Measurements from ENCODE around the gene FRAT1.

Gene FRAT1

DNA sequence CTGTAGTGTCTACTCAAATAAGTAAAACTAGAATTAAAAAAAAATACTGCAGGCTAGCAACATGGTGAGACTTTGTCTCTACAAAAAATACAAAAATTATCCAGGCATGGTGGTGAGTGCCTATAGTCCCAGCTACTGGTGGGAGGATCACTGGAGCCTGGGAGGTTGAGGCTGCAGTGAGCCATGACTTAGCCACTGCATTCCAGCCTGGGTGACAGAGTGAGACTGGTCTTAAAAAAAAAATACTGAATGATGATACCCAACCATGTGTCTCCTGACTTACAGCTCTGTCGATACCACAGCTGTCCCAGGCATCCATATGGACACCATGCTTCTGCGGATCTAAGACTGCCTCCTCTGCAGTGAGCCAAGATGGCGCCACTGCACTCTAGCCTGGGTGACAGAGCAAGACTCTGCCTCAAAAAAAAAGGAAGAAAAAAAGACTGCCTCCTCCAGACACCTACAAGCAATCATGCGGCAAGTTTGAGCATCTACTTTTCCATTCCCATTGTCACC is 7.9 kb upstream of the FRAT1 start:
- DNase-seq = no peak

- DNase-seq = no peak
Observed at GRCh38 chr10:97312897-97313296, 6.2 kb upstream of the FRAT1 start.

- DNase-seq = no peak
Observed at GRCh38 chr10:97314671-97315070, 4.4 kb upstream of the FRAT1 start.

GRCh38 chr10:97319671-97320479 is 804 bp downstream of the FRAT1 start:
- DNase-seq = no peak

DNA sequence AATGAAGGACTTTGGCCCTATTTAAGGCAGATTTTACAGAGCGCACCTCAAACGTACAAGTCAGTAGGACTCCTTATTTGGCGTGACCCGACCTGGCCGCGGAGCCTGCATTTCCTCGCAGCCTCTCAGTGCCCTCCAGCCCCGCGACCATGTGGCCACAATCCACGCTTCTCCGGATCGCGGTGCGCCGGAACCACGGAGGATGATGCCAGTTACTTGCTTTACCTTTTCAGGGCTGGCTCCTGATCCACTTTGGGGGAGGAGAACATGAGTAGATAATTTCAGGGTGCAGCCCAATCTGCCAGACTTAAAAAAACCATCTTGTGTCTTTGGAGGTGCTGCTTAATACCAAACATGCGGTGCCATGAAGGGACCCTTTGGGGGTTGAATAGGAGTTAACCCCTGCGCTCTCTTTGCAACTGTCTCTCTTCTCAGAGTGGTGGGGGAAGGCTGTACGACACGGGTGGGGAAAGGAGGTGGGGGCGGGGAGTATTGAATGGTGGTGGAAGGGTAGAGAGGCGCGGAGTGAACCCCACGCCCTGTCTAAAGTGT is 1.5 kb downstream of the FRAT1 start:
- DNase-seq = no peak

DNA sequence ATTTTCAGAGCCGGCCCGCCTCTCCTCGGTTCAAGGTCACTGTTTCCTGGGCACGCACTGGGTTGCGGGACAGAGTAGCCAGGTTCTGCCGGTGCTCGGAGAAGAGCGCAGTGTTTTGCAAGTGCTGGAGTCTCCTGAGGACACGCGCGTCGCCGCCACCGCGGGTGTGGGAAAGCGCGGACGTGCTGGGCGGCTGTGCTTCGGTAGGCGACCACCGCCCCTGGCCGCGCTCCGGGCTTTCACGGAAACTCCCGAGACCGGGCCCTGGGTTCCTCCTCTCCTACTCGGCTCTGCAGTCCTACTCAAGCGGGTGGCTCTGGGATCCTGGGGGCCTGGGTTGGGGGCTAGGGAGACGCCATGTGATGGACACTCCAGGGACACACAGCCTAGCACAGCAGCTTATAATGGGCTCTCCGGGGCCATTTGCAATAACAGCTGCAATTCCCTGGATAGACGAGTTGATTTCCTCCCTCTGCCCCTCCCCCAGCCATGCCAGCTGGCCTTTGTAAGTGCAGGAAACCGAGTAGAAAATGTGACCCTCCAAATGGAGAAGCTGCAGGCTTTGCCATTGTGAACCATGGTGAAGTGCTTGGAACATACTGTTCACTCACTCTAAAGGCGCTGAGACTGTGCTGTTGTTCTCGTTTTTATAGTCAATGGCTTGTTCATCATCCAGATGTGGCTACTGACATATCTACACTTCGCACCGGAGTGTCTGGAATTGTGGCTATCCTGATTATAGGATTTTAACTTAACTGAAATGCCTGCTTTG is 2.1 kb downstream of the FRAT1 start:
- DNase-seq = no peak

DNA sequence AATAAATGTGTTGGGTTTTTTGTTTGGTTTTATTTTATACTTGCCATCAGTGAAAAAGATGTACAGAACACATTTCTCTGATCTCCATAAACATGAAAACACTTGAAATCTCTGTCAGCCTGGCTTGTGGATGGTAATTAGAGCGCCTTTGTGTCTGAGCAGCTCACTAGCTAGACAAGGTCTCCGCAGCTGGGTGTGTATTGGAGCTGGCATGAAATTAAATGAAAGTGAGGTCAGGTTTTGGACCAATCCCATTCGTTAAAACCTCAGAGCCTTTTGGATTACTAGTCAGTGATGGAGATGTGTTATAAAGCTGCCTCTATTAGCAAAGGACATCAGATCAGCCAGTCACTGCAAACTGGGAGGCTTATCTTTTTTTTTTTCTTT is 2.7 kb downstream of the FRAT1 start:
- DNase-seq = no peak

DNA sequence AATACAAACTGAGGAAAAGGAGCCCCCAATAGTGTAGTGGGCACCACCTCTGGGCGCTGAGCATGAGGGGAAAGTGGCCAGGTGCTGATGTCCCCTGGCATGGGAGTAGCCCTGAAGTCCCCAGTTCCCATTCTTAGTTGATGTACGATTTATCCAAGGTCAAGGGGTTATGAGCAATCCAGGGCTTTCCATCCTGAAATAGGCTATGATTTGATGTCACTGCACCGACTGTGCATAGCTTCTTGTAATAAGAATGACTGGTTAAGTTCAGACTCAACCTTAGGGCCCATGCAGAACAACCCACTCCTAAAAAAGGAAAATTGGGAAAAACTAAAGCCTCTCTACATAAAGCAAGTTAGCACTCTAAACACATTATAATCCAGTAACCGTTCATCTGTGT is 4.4 kb downstream of the FRAT1 start:
- no peak for DNase-seq

DNA sequence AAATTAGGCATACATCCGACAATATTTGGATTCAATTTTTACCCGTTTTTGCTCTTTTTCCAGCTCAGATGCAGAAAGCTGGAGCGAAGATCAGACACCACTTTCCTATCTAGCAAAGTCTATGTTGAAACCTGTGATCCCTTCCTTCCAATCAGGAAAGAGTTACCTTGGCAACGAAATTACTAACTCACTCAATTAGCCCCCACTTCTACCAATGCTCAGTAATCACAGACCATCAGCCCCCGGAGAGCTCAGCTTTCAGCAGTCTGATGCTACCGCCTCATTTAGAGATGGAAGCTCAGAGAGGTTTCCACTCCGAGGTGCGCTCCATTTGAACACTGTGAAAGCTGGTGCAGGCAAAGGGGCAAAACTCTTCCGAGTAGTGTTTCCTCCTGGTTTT is 6.7 kb downstream of the FRAT1 start:
- DNase-seq = no peak

DNA sequence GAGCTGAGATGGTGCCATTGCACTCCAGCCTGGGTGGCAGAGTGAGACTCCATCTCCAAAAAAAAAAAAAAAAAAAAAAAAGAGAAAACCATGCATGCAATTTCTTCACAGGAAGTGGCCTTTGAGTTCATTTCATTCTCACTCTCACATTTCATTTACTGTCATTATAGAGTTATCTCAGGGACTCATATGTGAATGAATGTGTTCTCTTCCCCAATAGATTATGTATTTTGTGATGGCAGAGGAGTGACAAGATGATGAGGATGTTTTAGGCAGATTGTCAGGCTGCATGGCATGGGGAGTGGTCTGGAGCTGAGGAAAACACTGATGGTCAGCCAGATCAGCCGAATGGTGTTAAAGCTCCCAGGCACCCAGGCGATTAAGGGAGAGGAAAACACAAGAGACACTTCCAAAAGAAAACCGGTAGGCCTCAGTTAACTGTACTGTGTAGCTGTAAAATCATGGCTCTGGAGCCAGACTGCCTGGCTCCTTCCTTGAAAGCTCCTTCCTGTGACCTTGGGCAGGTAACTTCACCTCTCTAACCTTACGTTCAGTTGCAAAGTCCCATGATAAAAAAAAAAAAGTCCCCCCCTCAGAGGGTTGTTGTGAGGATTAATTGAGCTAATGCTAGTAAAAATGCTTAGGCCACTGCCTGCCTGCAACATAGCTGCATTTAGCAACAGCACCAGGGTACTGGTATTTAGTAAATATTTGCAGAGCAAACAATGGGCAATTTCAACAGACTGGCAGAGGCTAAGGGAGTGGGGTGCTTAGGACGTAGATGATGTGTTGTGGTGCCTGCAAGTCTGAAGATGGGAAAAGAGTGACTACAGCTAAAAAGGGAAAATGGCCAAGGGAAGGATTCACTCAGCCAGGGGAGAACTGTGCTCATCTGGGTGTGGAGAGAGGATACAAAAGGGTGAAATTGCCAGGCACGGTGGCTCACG is 8.6 kb downstream of the FRAT1 start:
- no peak for DNase-seq

GRCh38 chr10:97328646-97329453 is 9.8 kb downstream of the FRAT1 start:
- DNase-seq = no peak

GRCh38 chr10:97329766-97330165 is 10.7 kb downstream of the FRAT1 start:
- DNase-seq = no peak

DNA sequence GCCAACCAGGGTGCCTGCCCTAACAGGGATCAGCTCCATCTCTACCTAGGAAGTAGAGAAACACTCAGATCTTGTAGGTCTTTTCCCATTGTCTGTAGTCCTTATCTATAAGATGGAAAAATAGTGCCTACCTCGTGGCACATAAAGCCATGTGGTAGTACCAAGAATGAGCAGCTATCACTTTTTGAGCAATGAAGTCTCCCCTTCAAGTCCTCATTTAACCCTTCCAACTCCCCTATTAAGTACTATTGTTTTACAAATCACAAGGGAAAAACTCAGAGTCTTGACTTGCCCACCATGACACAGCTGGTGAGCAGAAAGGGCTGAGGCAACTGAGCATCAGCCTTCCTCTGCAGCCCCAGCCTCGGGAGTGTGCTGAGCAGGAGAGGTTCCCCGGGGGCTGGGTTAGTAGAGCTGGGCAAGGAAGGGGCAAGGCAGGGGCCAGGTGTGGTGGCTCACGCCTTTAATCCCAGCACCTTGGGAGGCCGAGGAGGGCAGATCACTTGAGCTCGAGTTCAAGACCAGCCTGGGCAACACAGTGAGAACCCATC is 12.2 kb downstream of the FRAT1 start:
- no peak for DNase-seq

- DNase-seq = no peak
Observed at GRCh38 chr10:97332591-97333350, 13.7 kb downstream of the FRAT1 start.

GRCh38 chr10:97333351-97333600 is 14.2 kb downstream of the FRAT1 start:
- DNase-seq = no peak

DNA sequence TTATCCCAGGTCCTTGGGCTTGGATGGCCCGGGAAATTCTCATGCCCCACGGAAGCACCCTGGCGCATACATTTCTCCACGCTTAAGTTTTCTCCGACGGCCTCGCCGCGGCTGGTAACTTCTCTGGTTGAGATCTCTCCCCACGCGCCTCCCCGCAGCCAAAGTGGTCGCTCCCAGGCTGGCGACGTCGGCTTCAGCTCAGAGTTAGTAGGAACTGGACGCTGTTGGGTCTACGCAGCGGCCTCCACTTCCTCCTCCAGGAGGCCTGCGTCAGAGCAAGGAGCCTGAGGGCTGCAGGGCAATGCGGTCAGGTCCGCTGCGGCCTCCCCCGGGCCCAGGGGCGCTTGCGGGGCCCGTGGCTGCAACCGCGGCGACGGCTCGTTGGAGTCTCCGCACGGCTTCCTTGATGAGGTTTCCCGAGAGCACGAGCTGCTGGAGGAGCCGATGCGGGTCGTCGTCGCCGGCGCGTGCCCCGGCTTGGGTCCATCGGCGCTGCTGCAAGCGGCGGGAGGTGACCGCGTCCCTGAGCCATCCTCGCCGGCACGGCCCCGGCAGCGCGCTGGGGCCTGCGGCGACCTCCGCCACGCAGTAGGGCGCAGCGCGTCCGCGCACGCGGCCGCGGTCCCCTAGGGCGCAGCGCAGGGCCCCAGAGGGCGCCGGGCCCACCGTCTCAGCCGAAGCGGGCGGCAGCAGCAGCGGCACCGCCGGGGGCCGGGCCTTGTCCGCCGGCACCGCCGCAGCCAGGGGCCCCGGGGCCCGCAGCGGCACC is 14.7 kb downstream of the FRAT1 start:
- DNase-seq = no peak

- peak; percentile 27 to 72 for DNase-seq
Observed at GRCh38 chr10:97334370-97335175, 15.5 kb downstream of the FRAT1 start, which contains the start of gene FRAT2. FRAT2 (minus strand) TSS chr10:97334729; CDS start chr10:97334572, 157 bp downstream.

DNA sequence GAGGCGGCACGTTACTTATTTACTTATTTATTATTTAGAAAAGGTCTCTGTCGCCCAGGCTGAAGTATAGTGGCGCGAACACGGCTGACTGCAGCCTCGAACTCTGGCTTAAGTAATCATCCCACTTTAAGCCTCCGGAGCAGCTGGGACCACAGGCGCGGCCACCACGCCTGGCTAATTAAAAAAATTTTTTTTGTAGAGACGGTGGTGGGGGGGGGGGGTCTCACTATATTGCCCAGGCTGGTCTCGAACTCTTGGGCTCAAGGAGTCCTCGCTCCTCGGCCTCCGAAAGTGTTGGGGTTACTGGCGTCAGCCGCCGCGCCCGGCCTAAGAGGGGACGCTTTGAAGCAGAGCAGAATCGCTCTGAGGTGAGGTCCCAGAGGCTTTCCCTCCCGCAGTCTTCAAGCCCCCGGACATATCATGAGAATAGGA is 16.1 kb downstream of the FRAT1 start:
- no peak for DNase-seq

- DNase-seq = no peak
Observed at GRCh38 chr10:97336006-97336405, 16.9 kb downstream of the FRAT1 start.

Data from cerebellar nuclear complex (tissue), 1 donor.